ENCODE data around the gene DMRTB1.

DNA sequence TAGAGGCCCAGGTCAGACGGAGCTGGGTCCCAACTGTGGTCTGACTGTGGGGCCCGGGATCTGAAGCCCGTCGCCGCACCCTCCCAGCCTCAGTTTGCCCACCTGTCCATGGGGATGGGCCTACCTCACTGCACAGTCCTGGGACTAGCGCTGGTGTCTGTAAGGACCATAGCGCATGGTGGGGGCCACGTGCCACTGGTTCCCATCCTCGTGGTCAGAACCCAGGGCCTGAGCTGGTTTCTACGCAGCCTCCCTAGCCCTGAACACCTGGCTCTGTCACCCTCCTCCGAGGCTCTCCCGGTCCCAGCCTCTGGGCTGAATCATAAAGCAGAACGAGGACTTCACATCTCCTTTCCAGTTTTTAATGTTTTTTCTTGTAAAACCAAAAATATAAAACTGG, 46.7 kb downstream of the DMRTB1 start:
- TF ChIP-seq EZH2phosphoT487 (IDR thresholded peaks at IDR 0.05; ENCODE audit: low read depth, severe bottlenecking, unreplicated experiment) (no peak), EZH2 (IDR thresholded peaks at IDR 0.05; ENCODE audit: borderline replicate concordance) (no peak)
- TF ChIP-seq, protein P1, sequence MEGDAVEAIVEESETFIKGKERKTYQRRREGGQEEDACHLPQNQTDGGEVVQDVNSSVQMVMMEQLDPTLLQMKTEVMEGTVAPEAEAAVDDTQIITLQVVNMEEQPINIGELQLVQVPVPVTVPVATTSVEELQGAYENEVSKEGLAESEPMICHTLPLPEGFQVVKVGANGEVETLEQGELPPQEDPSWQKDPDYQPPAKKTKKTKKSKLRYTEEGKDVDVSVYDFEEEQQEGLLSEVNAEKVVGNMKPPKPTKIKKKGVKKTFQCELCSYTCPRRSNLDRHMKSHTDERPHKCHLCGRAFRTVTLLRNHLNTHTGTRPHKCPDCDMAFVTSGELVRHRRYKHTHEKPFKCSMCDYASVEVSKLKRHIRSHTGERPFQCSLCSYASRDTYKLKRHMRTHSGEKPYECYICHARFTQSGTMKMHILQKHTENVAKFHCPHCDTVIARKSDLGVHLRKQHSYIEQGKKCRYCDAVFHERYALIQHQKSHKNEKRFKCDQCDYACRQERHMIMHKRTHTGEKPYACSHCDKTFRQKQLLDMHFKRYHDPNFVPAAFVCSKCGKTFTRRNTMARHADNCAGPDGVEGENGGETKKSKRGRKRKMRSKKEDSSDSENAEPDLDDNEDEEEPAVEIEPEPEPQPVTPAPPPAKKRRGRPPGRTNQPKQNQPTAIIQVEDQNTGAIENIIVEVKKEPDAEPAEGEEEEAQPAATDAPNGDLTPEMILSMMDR (IDR thresholded peaks at IDR 0.05; ENCODE audit: poor library complexity): no peak
